Spleen (tissue), 7 donors: ENCODE results near the gene TGFBR3L.
A peak's percentile ranks its signal among the peaks of the same experiment; 100 is the strongest.

Experiments
- POLR2A ChIP-seq, 3 donors: fragments of 450-650 bp; IDR thresholded peaks; one replicate each; pipeline ENCODE4 v1.5.1; 2017; ENCODE audit warnings: antibody characterized with exemption in 3 of 3, mild to moderate bottlenecking in 1 of 3
- TF ChIP-seq, protein P1 (sequence below), 11 experiments: fragments of 200-600 bp in 7 of 11; fragments of 450-650 bp in 4 of 11; sonication (generic) in 4 of 11; IDR thresholded peaks in 8 of 11; conservative IDR thresholded peaks in 3 of 11; 1 replicate in 7 of 11; 2 replicates in 4 of 11; pipeline versions ENCODE4 v1.4.0 to v1.8.0; 2016 to 2021; ENCODE audit warnings: antibody characterized with exemption in 11 of 11, inconsistent platforms in 4 of 11, mild to moderate bottlenecking in 1 of 11
- donor health status: DM: no; HTN: no; CAD: no; lungs with moderate emphysema.
- donor health status: DM: no; HTN: no; CAD: no.
- donor health status: DM: no; HTN: no; CAD: no.

DNA sequence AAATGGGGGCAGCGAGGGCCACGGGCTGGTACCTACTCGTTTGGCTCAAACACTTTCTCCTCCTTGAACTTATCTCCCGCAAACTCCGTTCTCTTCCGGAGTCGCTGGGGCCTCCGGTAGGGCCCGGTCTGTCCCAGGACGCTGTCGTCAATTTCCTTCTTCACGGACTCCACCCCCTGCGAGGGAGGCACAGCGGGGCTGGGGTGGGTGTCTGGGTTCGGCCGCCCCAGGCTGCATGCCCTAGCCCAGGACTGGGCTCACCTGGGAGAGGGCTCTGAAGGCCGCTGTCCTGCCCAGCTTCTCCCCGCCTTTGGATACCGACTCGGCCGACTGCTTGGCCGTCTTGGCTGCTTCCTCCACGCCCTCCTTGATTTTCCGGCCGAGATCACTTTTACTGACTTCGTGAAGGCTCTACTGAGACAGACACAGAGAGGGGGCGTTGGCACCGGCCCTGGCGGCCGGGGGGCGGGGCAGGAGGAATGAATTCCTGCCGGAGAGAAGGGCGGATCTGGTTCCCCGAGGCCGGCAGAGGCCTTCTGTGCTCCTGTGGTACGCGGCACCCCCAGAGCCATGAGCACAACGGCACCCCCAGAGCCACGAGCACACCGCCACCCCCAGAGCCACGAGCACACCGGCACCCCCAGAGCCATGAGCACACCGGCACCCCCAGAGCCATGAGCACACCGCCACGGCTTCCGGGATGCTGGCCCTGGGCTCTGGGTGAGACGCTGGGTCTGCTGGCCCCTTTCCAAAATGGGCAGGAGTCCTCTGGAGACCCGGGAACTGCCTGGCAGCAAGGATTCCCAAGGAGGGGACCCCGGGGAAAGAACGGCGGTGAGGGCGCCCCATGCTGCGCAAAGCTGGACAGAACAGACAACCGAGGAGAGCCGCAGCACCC is 19.4 kb downstream of the TGFBR3L start:
- TF ChIP-seq, protein P1, sequence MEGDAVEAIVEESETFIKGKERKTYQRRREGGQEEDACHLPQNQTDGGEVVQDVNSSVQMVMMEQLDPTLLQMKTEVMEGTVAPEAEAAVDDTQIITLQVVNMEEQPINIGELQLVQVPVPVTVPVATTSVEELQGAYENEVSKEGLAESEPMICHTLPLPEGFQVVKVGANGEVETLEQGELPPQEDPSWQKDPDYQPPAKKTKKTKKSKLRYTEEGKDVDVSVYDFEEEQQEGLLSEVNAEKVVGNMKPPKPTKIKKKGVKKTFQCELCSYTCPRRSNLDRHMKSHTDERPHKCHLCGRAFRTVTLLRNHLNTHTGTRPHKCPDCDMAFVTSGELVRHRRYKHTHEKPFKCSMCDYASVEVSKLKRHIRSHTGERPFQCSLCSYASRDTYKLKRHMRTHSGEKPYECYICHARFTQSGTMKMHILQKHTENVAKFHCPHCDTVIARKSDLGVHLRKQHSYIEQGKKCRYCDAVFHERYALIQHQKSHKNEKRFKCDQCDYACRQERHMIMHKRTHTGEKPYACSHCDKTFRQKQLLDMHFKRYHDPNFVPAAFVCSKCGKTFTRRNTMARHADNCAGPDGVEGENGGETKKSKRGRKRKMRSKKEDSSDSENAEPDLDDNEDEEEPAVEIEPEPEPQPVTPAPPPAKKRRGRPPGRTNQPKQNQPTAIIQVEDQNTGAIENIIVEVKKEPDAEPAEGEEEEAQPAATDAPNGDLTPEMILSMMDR (IDR thresholded peaks at IDR 0.05 in 8 of 11, conservative IDR thresholded peaks at IDR 0.05 in 3 of 11): peak in 1 of 11 experiments; percentile 19
- no peak for TF ChIP-seq POLR2A (IDR thresholded peaks at IDR 0.05)
